Peyer's patch (tissue), 4 donors: ENCODE data around the gene DCAF16.

Experiments used
- POLR2A ChIP-seq, 2 donors: fragments of 450-650 bp; IDR thresholded peaks; one replicate each; pipeline ENCODE4 v1.5.1; 2017; ENCODE audit warnings: antibody characterized with exemption in 2 of 2, mild to moderate bottlenecking in 2 of 2, moderate library complexity in 2 of 2
- TF ChIP-seq, protein P1 (sequence below), 6 experiments: fragments of 450-650 bp in 4 of 6; fragments of 200-600 bp in 2 of 6; sonication (generic) in 1 of 6; IDR thresholded peaks; one replicate each; pipeline ENCODE4 v1.5.1; 2017 to 2019; ENCODE audit warnings: antibody characterized with exemption in 6 of 6, mild to moderate bottlenecking in 3 of 6, moderate library complexity in 1 of 6

DNA sequence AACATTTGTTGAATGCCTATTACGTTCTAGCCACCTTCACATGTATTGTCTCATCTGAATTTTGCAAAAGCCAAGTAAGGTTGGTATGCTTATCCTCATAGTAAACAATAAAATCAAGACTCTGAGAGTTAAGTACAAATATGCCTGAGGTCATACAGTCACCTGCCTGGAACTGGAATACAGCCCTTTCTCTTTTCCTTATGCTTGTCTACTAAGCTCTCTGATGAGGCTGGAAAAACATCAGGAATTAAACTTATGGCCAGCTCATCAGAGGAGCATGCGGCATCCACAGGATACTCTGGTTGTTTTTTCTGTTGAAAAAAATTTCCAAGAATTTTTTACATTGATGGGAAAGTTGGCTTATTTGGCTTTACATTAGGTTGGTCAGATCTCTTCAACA lies 35.7 kb upstream of the DCAF16 start:
- TF ChIP-seq, protein P1, sequence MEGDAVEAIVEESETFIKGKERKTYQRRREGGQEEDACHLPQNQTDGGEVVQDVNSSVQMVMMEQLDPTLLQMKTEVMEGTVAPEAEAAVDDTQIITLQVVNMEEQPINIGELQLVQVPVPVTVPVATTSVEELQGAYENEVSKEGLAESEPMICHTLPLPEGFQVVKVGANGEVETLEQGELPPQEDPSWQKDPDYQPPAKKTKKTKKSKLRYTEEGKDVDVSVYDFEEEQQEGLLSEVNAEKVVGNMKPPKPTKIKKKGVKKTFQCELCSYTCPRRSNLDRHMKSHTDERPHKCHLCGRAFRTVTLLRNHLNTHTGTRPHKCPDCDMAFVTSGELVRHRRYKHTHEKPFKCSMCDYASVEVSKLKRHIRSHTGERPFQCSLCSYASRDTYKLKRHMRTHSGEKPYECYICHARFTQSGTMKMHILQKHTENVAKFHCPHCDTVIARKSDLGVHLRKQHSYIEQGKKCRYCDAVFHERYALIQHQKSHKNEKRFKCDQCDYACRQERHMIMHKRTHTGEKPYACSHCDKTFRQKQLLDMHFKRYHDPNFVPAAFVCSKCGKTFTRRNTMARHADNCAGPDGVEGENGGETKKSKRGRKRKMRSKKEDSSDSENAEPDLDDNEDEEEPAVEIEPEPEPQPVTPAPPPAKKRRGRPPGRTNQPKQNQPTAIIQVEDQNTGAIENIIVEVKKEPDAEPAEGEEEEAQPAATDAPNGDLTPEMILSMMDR (IDR thresholded peaks at IDR 0.05): no peak
- no peak for TF ChIP-seq POLR2A (IDR thresholded peaks at IDR 0.05)
